Activated CD8-positive, alpha-beta memory T cell treated with anti-CD3 and anti-CD28 coated beads for 48 hours (primary cell): Measurements from ENCODE around the gene ZNF581.

Experiments used
- DNase-seq, 3 experiments: peaks; one replicate each; pipeline ENCODE4 v3.0.0-alpha.2; 2020; ENCODE audit warnings: low read depth in 2 of 3, low spot score in 2 of 3

Gene ZNF581

GRCh38 chr19:55647732-55648584 lies 4.5 kb downstream of the ZNF581 start, which contains the start of gene CCDC106:
CCDC106 (plus strand) TSS chr19:55648212; CDS start chr19:55649047, 835 bp downstream.
- DNase-seq, result no peak

DNA sequence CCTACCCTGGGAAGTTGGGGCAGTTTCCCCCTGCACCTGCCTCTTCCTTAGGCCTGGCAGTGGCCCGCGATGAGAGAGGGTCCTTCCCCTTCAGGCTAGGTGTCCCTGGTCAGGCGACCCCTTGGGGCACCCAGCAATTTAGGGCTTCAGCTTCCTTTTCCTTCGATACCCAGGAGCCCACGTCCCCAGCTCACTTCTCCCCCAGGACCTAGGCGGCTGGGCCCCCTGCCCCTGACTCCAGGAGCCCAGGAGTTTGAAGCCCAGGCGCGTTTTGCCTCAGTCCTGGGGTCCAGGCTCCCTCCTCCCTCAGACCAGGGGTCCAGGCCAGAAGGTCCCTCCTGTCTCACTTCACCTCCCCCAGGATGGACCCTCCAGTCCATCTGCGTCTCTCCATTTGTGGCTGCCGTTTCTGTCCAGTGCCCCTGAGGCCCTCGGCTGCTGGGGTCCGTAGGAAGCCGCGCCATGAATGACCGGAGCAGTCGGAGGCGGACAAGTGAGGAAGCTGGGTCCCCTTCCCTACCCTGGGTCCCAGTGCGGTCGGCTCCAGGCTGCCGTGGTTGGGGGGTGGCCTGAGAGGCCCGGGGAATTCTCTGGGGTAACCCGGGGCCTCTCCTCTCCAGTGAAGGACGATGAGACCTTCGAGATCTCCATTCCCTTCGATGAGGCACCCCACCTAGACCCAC lies 5.3 kb downstream of the ZNF581 start:
- no peak for DNase-seq

GRCh38 chr19:55649268-55650125 lies 6.0 kb downstream of the ZNF581 start:
- DNase-seq, result no peak

GRCh38 chr19:55650126-55650557 lies 6.7 kb downstream of the ZNF581 start:
- DNase-seq, result no peak

DNA sequence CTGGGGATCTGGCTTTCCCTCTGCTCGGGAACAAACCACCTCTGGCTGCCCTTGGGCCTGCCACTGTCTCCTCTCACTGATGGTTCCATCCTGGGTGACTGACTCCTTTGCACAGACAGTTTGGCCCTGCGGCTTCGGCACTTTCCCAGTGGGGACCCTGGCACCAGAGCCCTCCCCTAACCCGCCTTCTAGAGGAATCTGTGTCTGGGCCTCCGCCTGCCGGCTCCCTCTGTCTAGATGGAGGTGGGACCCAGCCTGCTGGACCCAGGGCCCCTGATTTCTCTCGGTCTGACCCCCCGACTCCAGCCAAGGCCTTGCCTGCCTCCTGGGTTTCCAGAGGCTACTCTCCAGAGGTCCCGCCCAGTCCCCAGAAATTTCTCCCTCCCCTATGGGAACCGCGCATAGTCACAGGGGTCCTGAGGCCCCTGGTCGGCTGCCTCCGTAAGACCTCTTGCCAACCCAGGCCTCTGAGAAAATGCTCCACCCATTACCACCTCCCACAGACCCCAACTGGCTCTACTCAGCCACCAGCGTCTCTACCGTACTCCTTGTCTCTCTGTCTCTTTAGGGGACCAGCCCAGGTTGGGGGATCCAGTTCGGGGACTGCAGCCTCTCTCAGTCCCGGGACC lies 7.3 kb downstream of the ZNF581 start:
- DNase-seq, result no peak

GRCh38 chr19:55651236-55651635 lies 7.8 kb downstream of the ZNF581 start:
- no peak for DNase-seq

- no peak for DNase-seq
Measured at GRCh38 chr19:55652311-55653128, 9.1 kb downstream of the ZNF581 start.

GRCh38 chr19:55653651-55654322 lies 10.3 kb downstream of the ZNF581 start:
- peak; percentile 92 to 95 (median 93) for DNase-seq

DNA sequence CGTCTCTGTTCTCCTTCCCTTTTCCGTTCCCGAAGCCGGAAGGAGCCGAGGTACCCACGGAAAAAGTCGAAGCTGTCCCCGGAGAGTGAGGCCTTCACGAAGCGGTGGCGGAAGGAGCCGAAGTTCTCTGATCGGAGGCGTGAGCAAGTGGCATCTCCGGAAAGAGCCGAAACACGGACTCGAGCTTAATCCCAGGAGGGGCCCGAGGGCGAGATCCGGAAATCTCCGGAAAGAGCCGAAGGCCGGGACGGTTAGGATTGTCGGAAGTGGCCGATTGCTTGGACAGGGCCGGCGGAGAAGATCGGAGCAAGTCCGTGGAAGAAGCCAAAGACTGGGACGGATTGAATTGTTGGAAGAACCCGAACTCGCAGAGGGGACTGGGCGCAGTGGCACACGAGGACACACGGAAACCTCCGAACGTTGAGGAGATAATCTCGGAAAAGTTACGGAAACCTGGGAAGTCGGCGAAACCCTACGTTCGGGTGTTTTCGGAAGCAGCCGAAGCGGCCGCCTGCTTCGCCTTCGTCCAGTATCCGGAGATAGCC lies 10.9 kb downstream of the ZNF581 start:
- DNase-seq, result peak; percentile 85 to 95 (median 90)

DNA sequence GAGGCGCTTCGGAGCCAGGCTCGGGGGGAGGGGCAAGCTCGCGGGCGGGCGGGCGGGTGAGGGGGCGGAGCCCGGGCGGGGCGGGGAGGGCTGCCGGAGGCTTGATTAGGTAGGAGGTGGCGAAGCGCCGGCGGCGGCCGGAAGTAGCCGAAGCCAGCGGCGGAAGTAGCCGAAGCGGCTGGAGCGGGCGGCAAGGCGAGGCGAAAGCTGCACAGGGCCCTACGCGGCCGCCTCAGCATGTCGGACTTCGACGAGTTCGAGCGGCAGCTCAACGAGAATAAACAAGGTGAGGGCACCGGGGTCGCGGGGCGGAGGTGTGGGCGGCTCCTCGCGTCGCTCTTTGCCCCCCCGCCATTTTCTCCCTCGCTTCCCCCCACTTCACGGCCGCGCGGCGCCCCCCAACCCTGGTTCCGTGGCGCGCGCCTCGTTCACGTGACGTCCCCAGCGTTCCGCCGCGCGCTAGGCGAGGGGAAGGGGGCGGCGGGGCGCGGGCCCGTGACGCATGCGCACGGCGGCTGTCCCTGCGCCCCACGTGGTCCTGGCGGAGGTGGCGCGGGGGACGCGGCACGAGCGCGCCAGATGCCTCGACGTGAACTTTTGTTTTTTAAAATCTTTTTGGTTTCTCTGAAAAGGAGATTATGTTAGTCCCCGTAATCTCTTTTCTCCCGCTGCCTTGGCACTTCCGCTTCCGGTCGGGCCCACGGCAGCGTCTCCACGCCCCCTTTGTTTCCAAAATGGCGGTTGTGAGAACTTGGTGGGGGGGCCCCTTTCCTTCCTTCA lies 11.6 kb downstream of the ZNF581 start, which contains the start of gene U2AF2:
U2AF2 (plus strand) TSS at position 168 of the 780 bp plus-strand sequence; CDS start at position 238, 70 bp downstream.
- DNase-seq, result peak; percentile 69 to 88 (median 82)

DNA sequence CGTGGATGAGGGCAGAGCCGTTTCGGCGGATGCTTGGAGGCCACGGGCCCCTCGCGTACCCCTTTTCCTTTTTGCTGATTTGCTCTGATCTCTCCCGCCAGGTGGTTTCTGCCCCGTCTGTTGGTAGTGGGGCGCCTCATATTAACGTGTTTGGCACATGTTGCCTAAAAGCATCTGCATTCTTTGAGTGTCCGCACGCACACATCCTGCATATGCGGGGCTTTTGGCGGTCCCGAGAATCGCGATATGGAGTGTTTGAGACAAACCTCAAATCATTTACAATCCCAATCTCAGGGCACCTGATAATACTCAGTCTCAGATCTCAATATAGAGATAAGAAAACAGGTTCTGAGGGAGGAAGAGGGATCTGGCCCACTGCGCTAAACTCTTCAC lies 12.2 kb downstream of the ZNF581 start:
- no peak for DNase-seq

DNA sequence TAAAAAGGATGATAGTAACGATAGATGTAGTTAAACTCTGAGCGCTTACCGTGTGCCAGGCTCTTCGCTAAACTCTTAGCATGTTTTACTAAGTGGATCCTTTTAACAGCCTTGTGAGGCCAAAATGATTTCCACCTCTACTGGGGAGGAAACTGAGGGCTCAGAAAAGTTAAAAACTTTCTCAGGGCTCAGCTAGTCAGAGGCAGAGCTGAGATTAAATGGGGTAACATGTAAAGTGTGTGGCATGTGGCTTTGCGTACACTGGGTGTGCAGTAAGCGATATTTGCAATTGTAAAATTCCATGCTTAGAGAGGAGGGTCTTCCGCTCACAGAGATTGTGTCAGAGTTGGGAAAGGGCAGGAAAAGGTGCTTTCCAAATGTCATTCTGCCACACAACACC lies 13.1 kb downstream of the ZNF581 start:
- DNase-seq, result no peak

GRCh38 chr19:55656988-55657747 lies 13.7 kb downstream of the ZNF581 start:
- DNase-seq, result no peak

DNA sequence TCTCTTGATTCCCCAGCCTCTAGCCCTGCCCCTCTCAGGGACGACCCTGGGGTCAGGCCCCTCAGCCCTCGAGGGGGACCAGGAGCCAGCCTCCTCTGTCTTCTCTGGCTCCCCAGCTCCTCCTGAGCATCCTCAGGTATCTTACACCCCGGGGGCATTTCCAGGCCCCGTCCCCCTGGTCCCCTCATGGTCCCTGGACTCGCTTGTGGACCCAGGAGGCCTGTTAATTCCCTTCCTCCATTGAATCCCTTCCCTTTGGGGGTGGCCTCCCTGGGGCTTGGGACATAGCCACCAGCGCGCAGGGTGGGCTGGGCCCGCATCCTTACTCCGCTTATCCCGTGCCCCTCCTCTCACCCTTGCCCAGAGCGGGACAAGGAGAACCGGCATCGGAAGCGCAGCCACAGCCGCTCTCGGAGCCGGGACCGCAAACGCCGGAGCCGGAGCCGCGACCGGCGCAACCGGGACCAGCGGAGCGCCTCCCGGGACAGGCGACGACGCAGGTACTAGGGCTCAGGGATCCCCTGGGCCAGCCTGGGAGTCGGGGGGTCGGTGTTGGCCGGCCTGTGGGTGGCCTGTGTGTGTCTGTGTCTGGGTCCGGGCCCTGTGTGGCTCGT lies 15.5 kb downstream of the ZNF581 start:
- no peak for DNase-seq

- no peak for DNase-seq
Measured at GRCh38 chr19:55659822-55660221, 16.4 kb downstream of the ZNF581 start.

DNA sequence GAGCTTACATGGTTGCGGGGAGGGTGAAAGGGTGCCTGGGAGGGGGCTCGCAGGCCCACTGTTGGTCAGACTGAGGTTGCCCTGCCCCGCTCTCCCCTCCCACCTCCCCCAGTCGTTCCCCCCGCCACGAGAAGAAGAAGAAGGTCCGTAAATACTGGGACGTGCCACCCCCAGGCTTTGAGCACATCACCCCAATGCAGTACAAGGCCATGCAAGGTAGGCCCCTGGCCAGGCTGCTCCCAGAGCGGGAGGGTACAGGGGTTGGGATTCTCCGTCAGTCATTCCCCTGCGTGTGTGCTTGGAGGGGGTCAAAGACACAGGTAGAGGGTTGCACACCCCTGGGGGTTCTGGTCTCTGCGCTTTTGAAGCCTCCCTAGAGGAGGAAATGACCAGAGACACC lies 17.0 kb downstream of the ZNF581 start:
- DNase-seq, result no peak

DNA sequence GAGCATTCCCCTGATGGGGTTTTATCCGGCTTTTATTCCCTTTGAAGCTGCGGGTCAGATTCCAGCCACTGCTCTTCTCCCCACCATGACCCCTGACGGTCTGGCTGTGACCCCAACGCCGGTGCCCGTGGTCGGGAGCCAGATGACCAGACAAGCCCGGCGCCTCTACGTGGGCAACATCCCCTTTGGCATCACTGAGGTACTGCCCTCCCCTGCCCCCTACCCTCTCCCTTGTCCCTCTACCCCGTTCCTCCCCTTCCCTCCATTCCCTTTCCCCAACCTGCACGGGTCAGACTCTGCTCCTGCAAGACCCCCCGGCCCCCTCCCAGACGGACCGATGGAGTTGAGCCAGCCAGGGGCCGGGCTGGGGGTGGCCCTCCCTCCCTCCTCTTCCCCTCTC lies 17.5 kb downstream of the ZNF581 start:
- DNase-seq, result no peak
